Gastroesophageal sphincter (tissue), 4 donors: ENCODE data around the gene UST. TPM values are rescaled to one million over a fixed set of nuclear protein-coding genes. Genes with fewer than 3 reads are reported as not detected.

Experiments
- ATAC-seq: fragments of 150-250 bp; one replicate; pipeline ENCODE4 v1.9.1; 2016; ENCODE audit warnings: mild to moderate bottlenecking, moderate library complexity
- H3K27ac ChIP-seq, 4 donors: fragments of 200-600 bp; sonication (generic) in 3 of 4; 1 replicate in 3 of 4; 2 replicates in 1 of 4; pipeline ENCODE4 v1.5.1; 2016 to 2019
- H3K27me3 ChIP-seq: fragments of 200-600 bp; sonication (generic); one replicate; pipeline ENCODE4 v1.5.1; 2019
- H3K36me3 ChIP-seq, 2 donors: fragments of 200-600 bp; sonication (generic); one replicate each; pipeline ENCODE4 v1.5.1; 2019; ENCODE audit warnings: control low read depth in 1 of 2
- H3K4me1 ChIP-seq, 3 donors: fragments of 200-600 bp; sonication (generic); 1 replicate in 2 of 3; 2 replicates in 1 of 3; pipeline ENCODE4 v1.5.1; 2016 to 2019; ENCODE audit warnings: control low read depth in 2 of 3
- H3K4me3 ChIP-seq, 2 donors: fragments of 200-600 bp; sonication (generic); one replicate each; pipeline ENCODE4 v1.5.1; 2019; ENCODE audit warnings: mild to moderate bottlenecking in 1 of 2, moderate library complexity in 1 of 2
- H3K9me3 ChIP-seq, 3 donors: fragments of 200-600 bp; sonication (generic); one replicate each; pipeline ENCODE4 v1.5.1; 2017 to 2019; ENCODE audit warnings: control low read depth in 2 of 3
- EP300 ChIP-seq: sonication (generic); formaldehyde crosslinking; IDR thresholded peaks from one replicate; pipeline ENCODE4 v1.6.1; 2017; ENCODE audit warnings: antibody characterized with exemption, mild to moderate bottlenecking
- POLR2A ChIP-seq, 2 donors: fragments of 450-650 bp; IDR thresholded peaks; one replicate each; pipeline ENCODE4 v1.6.1; 2017; ENCODE audit warnings: antibody characterized with exemption in 2 of 2, mild to moderate bottlenecking in 2 of 2, moderate library complexity in 1 of 2
- POLR2AphosphoS5 ChIP-seq: sonication (generic); formaldehyde crosslinking; IDR thresholded peaks from one replicate; pipeline ENCODE4 v1.6.1; 2017; ENCODE audit warnings: antibody characterized with exemption
- WGBS, 2 donors: methylation state at CpG; one replicate each; pipeline ENCODE4 v1.1.5; 2018; ENCODE audit warnings: low coverage in 1 of 2; 5-methylcytosine and 5-hydroxymethylcytosine counted together
- total RNA-seq, 4 donors: library from RNA; depleted of rRNA; stranded (reverse); fragments of >200 nt; gene quantifications; one replicate each; pipeline ENCODE4 v1.1.0, GENCODE V29; 2016
- TF ChIP-seq, protein P1 (sequence below), 4 experiments: fragments of 200-600 bp in 2 of 4; fragments of 450-650 bp in 2 of 4; sonication (generic) in 1 of 4; IDR thresholded peaks; one replicate each; pipeline ENCODE4 v1.5.1; 2017 to 2019; ENCODE audit warnings: antibody characterized with exemption in 4 of 4, mild to moderate bottlenecking in 2 of 4, moderate library complexity in 2 of 4

The UST gene
- total RNA-seq, 4 donors from 2014 or later: 17.4 to 48.1 (median 32.4) TPM

- TF ChIP-seq POLR2AphosphoS5 (no peak), EP300 (no peak), POLR2A (IDR thresholded peaks at IDR 0.05) (no peak)
- TF ChIP-seq, protein P1, sequence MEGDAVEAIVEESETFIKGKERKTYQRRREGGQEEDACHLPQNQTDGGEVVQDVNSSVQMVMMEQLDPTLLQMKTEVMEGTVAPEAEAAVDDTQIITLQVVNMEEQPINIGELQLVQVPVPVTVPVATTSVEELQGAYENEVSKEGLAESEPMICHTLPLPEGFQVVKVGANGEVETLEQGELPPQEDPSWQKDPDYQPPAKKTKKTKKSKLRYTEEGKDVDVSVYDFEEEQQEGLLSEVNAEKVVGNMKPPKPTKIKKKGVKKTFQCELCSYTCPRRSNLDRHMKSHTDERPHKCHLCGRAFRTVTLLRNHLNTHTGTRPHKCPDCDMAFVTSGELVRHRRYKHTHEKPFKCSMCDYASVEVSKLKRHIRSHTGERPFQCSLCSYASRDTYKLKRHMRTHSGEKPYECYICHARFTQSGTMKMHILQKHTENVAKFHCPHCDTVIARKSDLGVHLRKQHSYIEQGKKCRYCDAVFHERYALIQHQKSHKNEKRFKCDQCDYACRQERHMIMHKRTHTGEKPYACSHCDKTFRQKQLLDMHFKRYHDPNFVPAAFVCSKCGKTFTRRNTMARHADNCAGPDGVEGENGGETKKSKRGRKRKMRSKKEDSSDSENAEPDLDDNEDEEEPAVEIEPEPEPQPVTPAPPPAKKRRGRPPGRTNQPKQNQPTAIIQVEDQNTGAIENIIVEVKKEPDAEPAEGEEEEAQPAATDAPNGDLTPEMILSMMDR (IDR thresholded peaks at IDR 0.05): no peak
- Histone ChIP-seq H3K9me3 (no peaks in the 10 kb centered on the region), H3K36me3 (no peaks in the 10 kb centered on the region), H3K27ac (peak overlapping the region in 3 of 4 donors; percentile 57 to 75 (median 59)), H3K27me3 (no peaks in the 10 kb centered on the region), H3K4me1 (peaks cover 0 to 58% (median 14%) of the 10 kb centered on the region in 3 donors), H3K4me3 (no peak overlapping the region)
- 60 to 86% methylated on average over 1 to 3 of the region's 10 CpGs for WGBS, 2 donors
- ATAC-seq: peak; percentile 83
These were observed 222.8 kb downstream of the UST start for GRCh38 chr6:148969603-148970061.

- peaks cover 0 to 58% (median 14%) of the 10 kb centered on the region in 3 donors for H3K4me1 ChIP-seq
- H3K4me3 ChIP-seq: no peak overlapping the region
- no peaks in the 10 kb centered on the region for H3K36me3 ChIP-seq
- no peaks in the 10 kb centered on the region for H3K27me3 ChIP-seq
- H3K27ac ChIP-seq: no peak overlapping the region
- WGBS, 2 donors: 76 to 82% methylated on average over 1 to 5 of the region's 6 CpGs
- ATAC-seq: no peak
- H3K9me3 ChIP-seq: no peaks in the 10 kb centered on the region
- TF ChIP-seq POLR2A (IDR thresholded peaks at IDR 0.05) (no peak), EP300 (no peak), POLR2AphosphoS5 (no peak)
- TF ChIP-seq, protein P1 (IDR thresholded peaks at IDR 0.05): no peak
These were observed 224.4 kb downstream of the UST start for GRCh38 chr6:148971031-148971927.

DNA sequence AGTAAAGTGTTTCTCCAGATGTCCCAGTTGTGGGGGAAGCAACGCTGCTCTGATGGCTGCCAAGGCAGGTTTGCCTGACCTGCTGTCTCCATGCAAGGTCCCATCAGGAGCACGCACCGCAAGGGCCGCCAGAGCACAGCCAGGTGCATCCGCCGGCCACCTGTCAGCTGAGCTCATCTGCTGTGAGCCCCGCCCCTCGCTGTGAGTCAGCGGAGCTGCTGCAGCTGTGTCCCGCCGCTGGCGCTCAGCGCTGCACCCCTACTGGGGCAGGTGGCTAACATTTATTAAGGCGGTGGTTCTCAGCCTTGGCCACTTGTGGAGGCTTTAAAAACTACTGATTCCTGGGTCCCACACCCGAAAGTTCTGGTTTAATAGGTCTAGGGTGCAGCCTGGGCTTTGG is 225.7 kb downstream of the UST start:
- Histone ChIP-seq H3K4me1 (peaks cover 0 to 51% (median 14%) of the 10 kb centered on the region in 3 donors), H3K4me3 (no peak overlapping the region), H3K27me3 (no peaks in the 10 kb centered on the region), H3K9me3 (no peaks in the 10 kb centered on the region), H3K27ac (no peak overlapping the region), H3K36me3 (no peaks in the 10 kb centered on the region)
- 41 to 65% methylated on average over 8 of the region's 15 CpGs for WGBS, 2 donors
- TF ChIP-seq, protein P1 (IDR thresholded peaks at IDR 0.05): no peak
- TF ChIP-seq EP300: no peak
- TF ChIP-seq POLR2AphosphoS5: no peak
- no peak for TF ChIP-seq POLR2A (IDR thresholded peaks at IDR 0.05)
- ATAC-seq: no peak

- WGBS, 2 donors: 18 to 29% methylated on average over 5 of the region's 5 CpGs
- Histone ChIP-seq H3K27me3 (no peaks in the 10 kb centered on the region), H3K27ac (no peak overlapping the region), H3K4me3 (no peak overlapping the region), H3K36me3 (no peaks in the 10 kb centered on the region), H3K4me1 (peaks cover 0 to 39% (median 9%) of the 10 kb centered on the region in 3 donors), H3K9me3 (no peaks in the 10 kb centered on the region)
- TF ChIP-seq, protein P1 (IDR thresholded peaks at IDR 0.05): peak; percentile 18 to 67 (median 54)
- TF ChIP-seq POLR2AphosphoS5: no peak
- no peak for TF ChIP-seq EP300
- no peak for ATAC-seq
These were observed 226.8 kb downstream of the UST start for GRCh38 chr6:148973538-148974208.
